ENCODE measurements around the gene SLC25A47. TPM values are rescaled to one million over a fixed set of nuclear protein-coding genes. Genes with fewer than 3 reads are reported as not detected.
"Not testable (repeated sequence)": the region's sequence is repeated elsewhere in the genome, so short reads cannot be mapped to it uniquely, and the experiment has no call there.

The SLC25A47 gene
- total RNA-seq, 2 donors from 2014 or later: 0.23 TPM; not detected in 1

DNA sequence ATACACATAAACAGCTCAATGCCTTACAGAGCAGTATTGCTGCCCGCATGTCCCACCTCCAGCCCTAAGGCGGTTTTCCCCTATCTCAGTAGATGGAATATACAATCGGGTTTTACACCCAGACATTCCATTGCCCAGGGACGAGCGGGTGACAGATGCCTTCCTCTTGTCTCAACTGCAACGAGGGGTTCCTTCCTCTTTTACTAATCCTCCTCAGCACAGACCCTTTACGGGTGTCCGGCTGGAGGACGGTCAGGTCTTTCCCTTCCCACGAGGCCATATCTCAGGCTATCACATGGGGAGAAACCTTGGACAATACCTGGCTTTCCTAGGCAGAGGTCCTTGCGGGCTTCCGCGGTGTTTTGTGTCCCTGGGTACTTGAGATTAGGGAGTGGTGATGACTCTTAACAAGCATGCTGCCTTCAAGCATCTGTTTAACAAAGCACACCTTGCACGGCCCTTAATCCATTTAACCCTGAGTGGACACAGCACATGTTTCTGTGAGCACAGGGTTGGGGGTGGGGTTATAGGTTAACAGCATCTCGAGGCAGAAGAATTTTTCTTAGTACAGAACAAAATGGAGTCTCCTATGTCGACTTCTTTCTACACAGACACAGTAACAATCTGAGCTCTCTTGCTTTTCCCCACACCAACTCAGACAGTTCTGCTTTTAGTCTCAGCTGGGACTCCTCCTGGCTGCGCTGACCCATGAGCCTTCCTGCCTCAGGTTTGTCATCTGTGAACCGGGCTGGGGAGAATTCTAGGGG, 10.8 kb upstream of the SLC25A47 start:
- H3K9me3 Mint-ChIP-seq; H3K27ac Mint-ChIP-seq; DNase-seq (ENCODE audit: low spot score in 2 of 2); ATAC-seq; H3K36me3 Mint-ChIP-seq: not testable (repeated sequence)

GRCh38 chr14:100312877-100313400, 10.2 kb upstream of the SLC25A47 start:
- no peak for DNase-seq (ENCODE audit: low spot score in 2 of 2)
- Mint-ChIP-seq H3K27ac (no peak overlapping the region), H3K36me3 (no peaks in the 10 kb centered on the region), H3K9me3 (no peaks in the 10 kb centered on the region)
- no peak for ATAC-seq

DNA sequence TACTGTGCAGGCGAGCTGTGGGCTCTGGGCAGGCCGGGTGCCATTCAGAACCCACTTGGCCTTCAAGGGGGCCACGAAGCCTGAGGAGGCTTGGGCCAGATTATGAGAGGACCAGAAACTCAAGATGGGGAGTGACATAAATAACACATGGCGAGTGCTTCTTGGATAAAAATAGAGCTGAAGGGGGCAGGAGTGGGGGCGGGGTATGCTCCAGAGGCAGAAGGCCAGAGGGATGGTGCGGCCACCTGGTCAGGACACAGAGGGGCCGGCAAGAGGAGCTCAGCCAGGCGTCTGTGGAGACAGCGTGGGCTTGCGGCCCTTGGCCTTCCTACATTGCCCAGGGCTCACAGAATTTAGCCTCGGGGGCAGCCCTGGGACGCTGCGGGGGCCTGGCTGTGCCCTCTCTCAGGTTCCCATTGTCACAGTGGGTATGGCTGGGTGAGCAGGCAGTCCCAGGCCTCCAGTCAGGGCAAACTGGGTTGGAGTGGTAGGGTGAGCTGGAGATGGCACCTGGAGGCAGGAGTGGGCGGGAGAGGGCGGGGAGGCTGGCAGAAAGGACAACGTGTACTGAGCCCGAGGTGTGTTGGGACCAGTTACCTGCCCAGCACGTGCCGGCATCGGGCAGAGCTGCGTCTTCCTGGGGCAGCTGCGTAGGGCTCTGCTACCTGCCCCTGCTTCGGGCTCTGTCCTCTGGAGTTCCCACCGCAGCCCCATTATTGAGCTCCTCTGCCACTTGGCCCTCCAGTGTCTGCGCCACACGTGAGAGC, 9.5 kb upstream of the SLC25A47 start:
- no peak for ATAC-seq
- Mint-ChIP-seq H3K27ac (no peak overlapping the region), H3K9me3 (no peaks in the 10 kb centered on the region), H3K36me3 (no peaks in the 10 kb centered on the region)
- no peak for DNase-seq (ENCODE audit: low spot score in 2 of 2)

DNA sequence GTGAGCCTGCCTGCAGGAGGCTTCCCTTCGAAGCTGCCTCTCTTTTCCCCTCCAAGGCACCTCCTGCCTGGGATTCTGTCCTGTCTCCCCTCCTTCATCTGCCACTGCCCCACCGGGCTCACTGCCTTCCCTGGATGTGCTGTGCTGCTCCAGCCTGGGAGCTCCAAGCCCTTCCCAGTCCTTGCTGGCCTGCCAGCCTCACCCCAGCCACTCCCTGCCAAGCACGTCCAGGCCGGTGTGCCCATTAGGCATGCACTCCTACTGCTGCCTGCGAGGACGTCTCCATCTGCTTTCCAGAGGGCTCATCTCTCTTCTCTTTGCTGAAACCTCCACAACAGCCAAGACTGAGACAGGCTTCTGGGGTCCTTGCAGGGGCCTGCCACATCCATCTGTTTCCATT, 8.4 kb upstream of the SLC25A47 start:
- no peak overlapping the region for H3K27ac Mint-ChIP-seq
- ATAC-seq: no peak
- DNase-seq (ENCODE audit: low spot score in 2 of 2): no peak
- no peaks in the 10 kb centered on the region for H3K36me3 Mint-ChIP-seq
- H3K9me3 Mint-ChIP-seq: no peaks in the 10 kb centered on the region

DNA sequence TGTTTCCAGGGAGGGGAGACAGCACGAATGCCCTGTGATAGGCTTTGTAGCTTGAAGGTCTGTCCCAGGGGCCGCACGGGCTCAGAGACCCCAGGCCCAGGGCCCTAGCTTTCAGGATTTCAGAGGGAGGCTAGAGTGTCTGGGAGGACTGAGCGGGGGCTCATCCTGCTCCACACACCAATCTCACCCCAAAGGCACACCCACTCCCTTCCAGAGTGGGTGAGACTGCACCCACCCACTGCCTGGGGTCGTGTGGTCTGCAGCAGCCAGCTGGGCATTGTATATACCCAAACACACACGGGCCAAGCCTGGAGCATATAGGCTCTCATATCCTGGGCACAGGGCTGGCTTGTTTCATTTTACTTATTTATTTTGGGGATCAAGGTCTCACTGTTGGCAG, 5.8 kb upstream of the SLC25A47 start:
- Mint-ChIP-seq H3K9me3 (no peaks in the 10 kb centered on the region), H3K36me3 (no peaks in the 10 kb centered on the region), H3K27ac (peak overlapping the region in 1 of 2 donors; percentile 69)
- ATAC-seq: no peak
- DNase-seq (ENCODE audit: low spot score in 2 of 2): no peak

- peak overlapping the region in 1 of 2 donors; percentile 69 for H3K27ac Mint-ChIP-seq
- H3K9me3 Mint-ChIP-seq: no peaks in the 10 kb centered on the region
- ATAC-seq: peak; percentile 95 to 96
These were observed 5.0 kb upstream of the SLC25A47 start for GRCh38 chr14:100317912-100318808.

GRCh38 chr14:100320157-100320856, 2.8 kb upstream of the SLC25A47 start:
- H3K9me3 Mint-ChIP-seq: no peaks in the 10 kb centered on the region
- no peak for ATAC-seq
- H3K36me3 Mint-ChIP-seq: no peaks in the 10 kb centered on the region
- DNase-seq (ENCODE audit: low spot score in 2 of 2): no peak
- peak overlapping the region in 1 of 2 donors; percentile 78 for H3K27ac Mint-ChIP-seq

More at GRCh38 chr14:100317912-100318808, 5.0 kb upstream of the SLC25A47 start:
- DNase-seq (ENCODE audit: low spot score in 2 of 2): peak in 1 of 2 donors; percentile 79
- no peaks in the 10 kb centered on the region for H3K36me3 Mint-ChIP-seq

GRCh38 chr14:100321473-100322137, 1.5 kb upstream of the SLC25A47 start:
- DNase-seq (ENCODE audit: low spot score in 2 of 2) (no peak), ATAC-seq (no peak)
- Mint-ChIP-seq H3K27ac (no peak overlapping the region), H3K36me3 (no peaks in the 10 kb centered on the region), H3K9me3 (no peaks in the 10 kb centered on the region)

- Mint-ChIP-seq H3K9me3 (no peaks in the 10 kb centered on the region), H3K27ac (no peak overlapping the region), H3K36me3 (no peaks in the 10 kb centered on the region)
- no peak for ATAC-seq
- no peak for DNase-seq (ENCODE audit: low spot score in 2 of 2)
These were observed 791 bp upstream of the SLC25A47 start for GRCh38 chr14:100322138-100322957.

GRCh38 chr14:100323942-100324307, 786 bp downstream of the SLC25A47 start:
- no peak for DNase-seq (ENCODE audit: low spot score in 2 of 2)
- no peak overlapping the region for H3K27ac Mint-ChIP-seq
- H3K36me3 Mint-ChIP-seq: no peaks in the 10 kb centered on the region

DNA sequence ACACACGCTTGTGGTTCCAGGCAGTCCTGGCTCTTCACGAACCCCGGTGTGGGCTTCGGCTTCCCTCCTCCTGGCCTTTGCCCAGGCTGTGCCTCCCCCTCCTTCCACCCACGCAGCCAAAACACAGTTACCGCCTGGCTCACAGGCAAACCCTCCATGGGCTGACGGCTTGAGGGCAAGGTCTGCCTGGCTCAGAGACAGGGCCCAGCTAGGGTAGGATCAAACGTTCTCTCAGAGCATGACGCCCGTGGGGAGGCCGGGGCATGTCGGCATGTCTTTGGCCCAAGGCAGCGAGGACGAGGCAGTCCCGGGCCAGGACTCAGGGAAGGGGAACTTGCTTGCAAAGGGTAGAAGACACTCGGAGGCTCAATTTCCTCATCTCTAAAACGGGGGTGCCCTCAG, 2.1 kb downstream of the SLC25A47 start:
- Mint-ChIP-seq H3K27ac (no peak overlapping the region), H3K9me3 (no peaks in the 10 kb centered on the region), H3K36me3 (no peaks in the 10 kb centered on the region)
- DNase-seq (ENCODE audit: low spot score in 2 of 2) (no peak), ATAC-seq (no peak)

More at GRCh38 chr14:100323942-100324307, 786 bp downstream of the SLC25A47 start:
- ATAC-seq: no peak
- no peaks in the 10 kb centered on the region for H3K9me3 Mint-ChIP-seq

DNA sequence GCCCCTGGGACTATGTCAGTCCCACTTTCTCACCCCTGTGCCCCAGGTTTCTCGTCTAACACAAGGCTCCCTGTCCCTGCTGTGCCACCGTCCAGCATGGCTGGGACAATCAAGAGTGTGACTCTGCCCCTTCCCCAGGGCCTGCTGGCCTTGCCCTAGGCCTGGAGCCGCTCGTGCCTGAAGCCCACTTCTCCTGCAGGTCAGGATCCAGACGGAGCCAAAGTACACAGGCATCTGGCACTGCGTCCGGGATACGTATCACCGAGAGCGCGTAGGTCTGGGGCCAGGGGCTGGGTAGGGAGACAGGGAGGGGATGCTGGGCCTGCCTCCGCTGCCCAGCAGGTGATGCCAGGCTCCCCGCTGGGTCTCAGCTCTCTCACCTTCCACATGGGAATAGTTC, 2.8 kb downstream of the SLC25A47 start:
- H3K27ac Mint-ChIP-seq: peak overlapping the region in 1 of 2 donors; percentile 44
- H3K36me3 Mint-ChIP-seq: no peaks in the 10 kb centered on the region
- ATAC-seq (no peak), DNase-seq (ENCODE audit: low spot score in 2 of 2) (no peak)
- no peaks in the 10 kb centered on the region for H3K9me3 Mint-ChIP-seq

DNA sequence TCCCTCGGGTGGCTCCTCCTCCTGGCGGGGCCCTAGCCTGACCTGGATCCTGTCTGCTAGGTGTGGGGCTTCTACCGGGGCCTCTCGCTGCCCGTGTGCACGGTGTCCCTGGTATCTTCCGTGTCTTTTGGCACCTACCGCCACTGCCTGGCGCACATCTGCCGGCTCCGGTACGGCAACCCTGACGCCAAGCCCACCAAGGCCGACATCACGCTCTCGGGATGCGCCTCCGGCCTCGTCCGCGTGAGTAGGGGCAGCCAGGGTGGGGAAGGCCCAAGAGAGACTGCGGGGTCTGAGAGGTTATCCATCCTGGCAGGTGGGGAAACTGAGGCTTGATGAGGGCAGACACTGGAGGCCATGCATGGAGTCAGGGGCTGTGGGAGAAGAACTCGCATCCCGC, 4.0 kb downstream of the SLC25A47 start:
- DNase-seq (ENCODE audit: low spot score in 2 of 2): no peak
- no peak for ATAC-seq
- H3K9me3 Mint-ChIP-seq: no peaks in the 10 kb centered on the region
- H3K36me3 Mint-ChIP-seq: no peaks in the 10 kb centered on the region
- no peak overlapping the region for H3K27ac Mint-ChIP-seq

DNA sequence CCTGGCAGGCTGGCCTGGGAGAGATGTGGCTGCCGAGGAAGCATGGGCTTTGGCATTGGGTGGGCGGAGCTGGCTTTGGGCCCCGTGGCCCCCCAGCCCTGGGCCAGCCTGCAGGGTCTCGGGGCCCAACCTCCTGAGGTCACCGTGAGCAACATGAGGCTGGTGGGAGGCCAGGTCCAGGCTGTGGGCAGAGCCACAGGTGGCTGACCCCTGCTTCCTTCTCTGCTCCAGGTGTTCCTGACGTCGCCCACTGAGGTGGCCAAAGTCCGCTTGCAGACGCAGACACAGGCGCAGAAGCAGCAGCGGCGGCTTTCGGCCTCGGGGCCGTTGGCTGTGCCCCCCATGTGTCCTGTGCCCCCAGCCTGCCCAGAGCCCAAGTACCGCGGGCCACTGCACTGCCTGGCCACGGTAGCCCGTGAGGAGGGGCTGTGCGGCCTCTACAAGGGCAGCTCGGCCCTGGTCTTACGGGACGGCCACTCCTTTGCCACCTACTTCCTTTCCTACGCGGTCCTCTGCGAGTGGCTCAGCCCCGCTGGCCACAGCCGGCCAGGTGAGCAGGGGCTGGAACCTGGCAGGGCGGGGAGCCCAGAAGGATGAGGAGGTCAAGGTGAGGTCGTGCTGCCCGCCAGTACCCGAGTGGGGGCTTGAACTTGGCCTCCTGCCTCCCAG, 5.5 kb downstream of the SLC25A47 start:
- Mint-ChIP-seq H3K9me3 (no peaks in the 10 kb centered on the region), H3K36me3 (no peaks in the 10 kb centered on the region), H3K27ac (peak overlapping the region in 1 of 2 donors; percentile 90)
- DNase-seq (ENCODE audit: low spot score in 2 of 2): no peak
- ATAC-seq: peak in 1 of 2 donors; percentile 4
